NCI-H1436 treated with DMSO at 0.1 percent for 48 hours (cell line): Measurements from ENCODE around the gene BSN.

Source experiments
- DNase-seq: peaks from one replicate; lab custom pipeline; 2025; lab: John Stamatoyannopoulos, UW

Gene BSN

GRCh38 chr3:49630784-49631183 lies 76.5 kb downstream of the BSN start:
- DNase-seq = no peak

DNA sequence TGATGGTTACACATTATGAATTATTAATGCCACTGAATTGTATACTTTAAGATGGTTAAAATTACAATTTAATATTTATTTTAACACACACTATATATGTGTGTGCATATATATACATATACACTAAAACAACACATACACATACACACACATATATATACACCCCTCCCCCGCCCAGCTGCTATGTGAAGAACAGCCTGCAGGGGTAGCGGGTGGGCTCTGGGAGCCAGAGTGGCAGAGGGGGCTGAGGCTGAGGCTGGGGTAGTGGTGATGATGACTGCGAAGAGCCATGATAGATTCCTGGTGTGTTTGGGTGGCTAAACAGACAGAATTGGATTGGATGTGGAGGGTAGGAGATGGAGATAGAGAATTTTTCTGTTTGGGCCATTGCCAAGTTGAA lies 80.5 kb downstream of the BSN start:
- no peak for DNase-seq

DNA sequence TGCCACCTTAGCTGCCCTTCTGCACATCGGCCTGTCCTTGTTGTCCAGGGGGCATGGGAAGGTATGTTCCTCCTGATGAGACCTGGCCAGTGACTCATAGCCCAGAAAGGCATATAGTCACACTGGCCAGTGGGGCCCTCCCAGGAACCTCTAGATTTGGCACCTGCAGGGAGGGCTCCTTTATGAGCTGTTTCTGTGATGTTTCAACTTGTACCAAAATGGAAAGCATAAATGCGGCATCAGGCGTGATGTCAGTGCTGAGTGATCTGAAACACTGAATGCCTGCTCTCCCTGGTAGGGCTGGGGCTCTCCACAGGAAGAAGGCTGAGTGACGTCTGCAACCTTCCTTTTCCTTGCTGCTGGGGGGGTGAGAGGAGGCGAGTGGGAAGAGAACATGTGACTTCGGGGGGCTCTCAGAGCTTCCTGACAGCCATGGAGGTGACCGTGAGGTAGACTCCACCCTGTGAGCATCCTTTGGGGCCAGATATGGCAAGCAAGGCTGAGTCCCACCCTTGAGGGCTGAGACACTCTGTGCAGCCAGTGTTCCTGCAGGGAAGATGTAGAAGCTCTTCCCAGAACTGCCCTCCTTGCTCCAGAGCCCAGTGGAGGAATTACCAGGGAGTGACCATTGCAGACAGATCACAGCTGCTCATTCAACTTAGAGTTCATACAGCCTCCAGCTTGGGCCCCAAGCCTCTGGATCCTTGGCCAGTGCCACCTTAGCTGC lies 82.8 kb downstream of the BSN start:
- DNase-seq = no peak

GRCh38 chr3:49638445-49638844 lies 84.2 kb downstream of the BSN start:
- no peak for DNase-seq

- no peak for DNase-seq
Measured at GRCh38 chr3:49639551-49639950, 85.3 kb downstream of the BSN start.

- DNase-seq = no peak
Measured at GRCh38 chr3:49641292-49641691, 87.0 kb downstream of the BSN start.

- DNase-seq = no peak
Measured at GRCh38 chr3:49641921-49642707, 87.8 kb downstream of the BSN start.

- DNase-seq = no peak
Measured at GRCh38 chr3:49642708-49643145, 88.5 kb downstream of the BSN start.

DNA sequence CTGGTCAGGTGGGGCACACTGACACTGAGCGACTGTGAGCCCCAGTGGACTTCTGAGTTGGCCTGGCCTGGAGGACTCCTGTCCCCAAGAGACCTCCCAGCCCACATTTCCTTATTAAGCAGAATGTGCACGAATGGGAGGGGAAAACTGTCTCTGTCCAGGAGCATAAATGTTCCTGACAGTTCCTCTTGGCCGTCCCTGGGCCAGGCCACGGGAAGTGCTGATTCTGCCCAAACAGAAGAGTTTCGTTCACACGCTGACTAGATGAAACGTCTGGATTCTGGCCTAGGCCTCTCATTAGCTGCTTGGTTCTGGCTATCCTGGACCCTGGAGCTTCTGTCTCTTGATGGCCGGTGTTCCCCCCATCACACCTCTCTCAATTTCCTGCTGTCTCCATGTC lies 90.4 kb downstream of the BSN start:
- no peak for DNase-seq

DNA sequence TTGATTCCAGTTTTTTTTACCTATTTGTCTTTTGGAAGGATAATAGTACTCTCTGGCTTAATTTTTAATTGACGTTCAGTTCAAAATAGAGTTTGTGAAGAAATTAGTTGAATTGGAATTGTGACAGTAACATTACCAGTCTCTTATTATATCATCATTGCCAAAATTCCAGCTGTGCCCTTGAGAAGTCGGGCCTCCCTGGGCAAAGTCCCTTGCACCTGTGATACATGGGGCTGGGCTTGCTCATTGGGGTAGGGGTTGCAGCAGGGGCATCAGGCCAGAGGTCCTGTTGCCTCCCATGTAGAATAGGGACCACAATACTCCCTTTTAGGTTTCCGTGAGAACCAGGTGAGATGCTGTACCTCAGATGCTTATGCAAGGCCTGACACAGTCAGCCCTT lies 92.0 kb downstream of the BSN start:
- DNase-seq = no peak

DNA sequence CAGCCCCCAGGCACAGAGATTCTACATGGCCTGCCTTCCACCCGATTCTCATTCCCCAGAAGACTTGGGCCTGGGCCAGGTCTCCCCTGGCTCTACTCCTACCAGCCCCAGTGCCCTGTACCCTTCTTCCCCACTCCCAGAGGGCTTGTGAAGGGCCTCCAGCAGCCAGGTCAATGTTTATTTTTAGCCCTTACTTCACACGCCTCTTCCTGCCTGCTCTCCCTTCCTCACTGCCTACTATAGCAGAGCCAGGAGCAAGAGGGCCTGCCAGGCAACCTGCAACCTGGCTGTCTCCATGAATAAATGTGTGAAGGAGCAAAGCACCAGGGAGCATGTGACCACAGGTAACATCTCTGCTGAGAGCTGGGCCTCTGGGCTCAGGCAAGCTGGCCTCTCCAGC lies 93.5 kb downstream of the BSN start:
- DNase-seq = no peak

DNA sequence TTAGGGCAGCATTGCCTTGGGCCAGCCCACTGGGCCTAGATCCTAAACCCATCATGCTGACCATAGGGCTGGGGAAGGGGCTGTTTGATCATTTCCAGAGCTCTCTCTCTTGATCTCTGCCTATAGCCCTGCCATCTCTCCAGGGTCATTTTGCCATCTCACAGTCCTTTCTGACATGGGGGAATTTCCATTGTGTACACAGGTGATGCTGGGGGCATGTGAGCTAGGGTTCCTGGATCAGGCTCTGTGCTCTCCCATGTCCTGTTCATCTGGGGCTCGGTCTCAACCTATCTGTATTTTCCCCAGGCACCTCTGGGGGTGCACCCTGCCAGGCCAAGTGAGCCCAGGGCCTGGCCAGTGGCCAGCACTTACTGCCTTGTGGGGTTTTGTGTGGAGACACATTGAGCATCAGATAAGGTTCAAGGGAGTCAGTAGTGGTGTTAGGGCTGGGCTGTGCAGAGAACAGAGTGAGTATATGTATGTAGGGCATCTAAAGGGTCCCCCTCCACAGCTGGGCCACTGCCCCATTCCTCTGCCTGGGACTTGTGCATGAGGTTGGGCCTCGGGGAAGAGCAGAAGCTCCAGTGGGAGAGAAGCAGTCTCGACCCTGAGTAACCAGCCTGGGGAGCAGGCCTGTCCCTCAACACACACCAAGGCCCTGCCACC lies 94.2 kb downstream of the BSN start:
- no peak for DNase-seq

GRCh38 chr3:49649576-49649975 lies 95.3 kb downstream of the BSN start:
- DNase-seq = no peak

DNA sequence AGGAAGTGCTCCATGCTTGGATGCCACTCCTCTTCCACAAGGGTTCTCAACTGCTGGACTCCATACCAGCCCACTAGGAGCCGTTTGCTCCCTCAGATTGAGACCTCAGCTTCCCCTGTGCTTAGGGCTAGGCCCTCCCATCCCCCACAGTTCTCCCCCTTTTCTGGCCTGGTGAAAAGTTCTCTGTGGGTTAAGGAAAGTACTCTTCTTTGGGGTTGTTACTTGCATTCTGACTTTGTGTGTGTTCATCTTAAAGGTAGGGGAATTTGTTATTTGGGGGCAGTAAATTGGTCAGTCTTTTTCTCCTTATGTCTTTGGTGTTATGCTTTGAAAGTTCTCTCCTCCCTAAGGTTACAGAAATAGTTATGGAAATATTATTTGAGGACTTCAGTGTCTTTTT lies 95.9 kb downstream of the BSN start:
- DNase-seq = no peak

GRCh38 chr3:49650637-49651036 lies 96.4 kb downstream of the BSN start:
- DNase-seq = no peak

GRCh38 chr3:49652218-49652902 lies 98.1 kb downstream of the BSN start:
- no peak for DNase-seq

DNA sequence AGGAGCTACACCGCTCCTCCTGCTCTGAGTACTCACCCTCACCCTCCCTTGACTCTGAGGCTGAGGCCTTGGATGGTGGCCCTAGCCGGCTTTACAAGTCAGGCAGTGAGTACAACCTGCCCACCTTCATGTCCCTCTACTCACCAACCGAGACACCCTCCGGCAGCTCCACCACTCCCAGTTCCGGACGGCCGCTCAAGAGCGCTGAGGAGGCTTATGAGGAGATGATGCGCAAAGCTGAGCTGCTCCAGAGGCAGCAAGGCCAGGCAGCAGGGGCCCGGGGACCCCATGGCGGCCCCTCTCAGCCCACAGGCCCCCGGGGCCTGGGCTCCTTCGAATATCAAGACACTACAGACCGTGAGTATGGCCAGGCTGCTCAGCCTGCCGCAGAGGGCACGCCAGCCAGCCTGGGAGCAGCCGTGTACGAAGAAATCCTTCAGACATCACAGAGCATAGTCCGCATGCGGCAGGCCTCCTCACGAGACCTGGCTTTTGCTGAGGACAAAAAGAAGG lies 98.7 kb downstream of the BSN start:
- DNase-seq = no peak

DNA sequence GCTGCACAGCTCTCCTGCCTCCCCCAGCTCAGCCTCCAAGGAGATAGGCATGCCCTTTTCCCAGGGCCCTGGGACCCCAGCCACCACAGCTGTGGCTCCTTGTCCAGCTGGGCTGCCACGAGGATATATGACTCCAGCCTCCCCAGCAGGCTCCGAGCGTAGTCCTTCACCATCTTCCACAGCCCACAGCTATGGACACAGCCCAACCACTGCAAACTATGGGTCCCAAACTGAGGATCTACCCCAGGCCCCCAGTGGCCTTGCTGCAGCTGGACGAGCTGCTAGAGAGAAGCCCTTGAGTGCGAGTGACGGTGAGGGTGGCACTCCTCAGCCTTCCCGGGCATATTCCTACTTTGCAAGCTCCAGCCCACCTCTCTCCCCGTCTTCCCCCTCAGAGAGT lies 99.3 kb downstream of the BSN start:
- no peak for DNase-seq

GRCh38 chr3:49654176-49654825 lies 100.0 kb downstream of the BSN start:
- DNase-seq = no peak

DNA sequence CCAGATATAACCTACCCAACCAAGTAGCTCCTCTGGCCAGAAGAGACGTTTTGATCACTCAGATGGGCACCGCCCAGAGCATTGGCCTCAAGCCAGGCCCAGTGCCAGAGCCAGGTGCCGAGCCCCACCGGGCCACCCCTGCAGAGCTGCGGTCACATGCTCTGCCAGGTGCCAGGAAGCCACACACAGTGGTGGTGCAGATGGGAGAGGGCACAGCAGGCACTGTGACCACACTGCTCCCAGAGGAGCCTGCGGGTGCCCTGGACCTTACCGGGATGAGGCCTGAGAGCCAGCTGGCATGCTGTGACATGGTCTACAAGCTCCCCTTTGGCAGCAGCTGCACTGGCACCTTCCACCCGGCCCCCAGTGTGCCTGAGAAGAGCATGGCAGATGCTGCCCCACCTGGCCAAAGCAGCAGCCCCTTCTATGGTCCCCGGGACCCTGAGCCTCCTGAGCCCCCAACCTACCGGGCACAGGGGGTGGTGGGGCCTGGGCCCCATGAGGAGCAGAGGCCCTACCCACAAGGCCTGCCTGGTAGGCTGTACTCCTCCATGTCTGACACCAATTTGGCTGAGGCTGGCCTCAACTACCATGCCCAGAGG lies 100.8 kb downstream of the BSN start:
- no peak for DNase-seq

GRCh38 chr3:49655731-49656285 lies 101.5 kb downstream of the BSN start:
- no peak for DNase-seq
